SKM-1 treated with dmso at 0.1 percent for 144 hours (cell line): Measurements from ENCODE around the gene IFNA21.
"Not testable (repeated sequence)": the region's sequence is repeated elsewhere in the genome, so short reads cannot be mapped to it uniquely, and the experiment has no call there.

Experiments
- DNase-seq: peaks from one replicate; lab custom pipeline; 2025; ENCODE audit not compliant: unreplicated experiment; lab: John Stamatoyannopoulos, UW

Gene IFNA21

DNA sequence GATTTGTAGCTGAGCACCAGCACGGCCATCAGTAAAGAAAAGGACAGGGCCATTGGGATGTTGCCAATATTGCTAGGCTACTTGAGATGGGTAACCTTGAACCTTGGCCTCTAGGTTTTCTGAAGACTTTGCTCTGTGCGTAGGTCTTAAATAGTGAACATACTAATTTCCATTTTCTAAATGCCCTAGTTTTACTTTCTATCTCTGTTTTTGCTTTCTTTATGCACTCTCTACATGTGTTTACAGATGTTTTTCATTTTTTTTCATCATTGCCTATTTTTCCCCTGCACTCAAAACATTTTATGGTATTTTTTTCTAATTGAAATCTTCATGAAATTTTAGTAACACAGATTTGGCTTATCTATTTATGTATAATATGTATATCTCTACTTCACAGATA is at the start of gene IFNA21:
Gene IFNA21 (minus strand): TSS at position 101 of the 400 bp plus-strand sequence. CDS start 48 bp downstream, at position 53.
- DNase-seq = not testable (repeated sequence)

- DNase-seq = peak; percentile 51
Measured at GRCh38 chr9:21213411-21214326, 47.2 kb upstream of the IFNA21 start.

DNA sequence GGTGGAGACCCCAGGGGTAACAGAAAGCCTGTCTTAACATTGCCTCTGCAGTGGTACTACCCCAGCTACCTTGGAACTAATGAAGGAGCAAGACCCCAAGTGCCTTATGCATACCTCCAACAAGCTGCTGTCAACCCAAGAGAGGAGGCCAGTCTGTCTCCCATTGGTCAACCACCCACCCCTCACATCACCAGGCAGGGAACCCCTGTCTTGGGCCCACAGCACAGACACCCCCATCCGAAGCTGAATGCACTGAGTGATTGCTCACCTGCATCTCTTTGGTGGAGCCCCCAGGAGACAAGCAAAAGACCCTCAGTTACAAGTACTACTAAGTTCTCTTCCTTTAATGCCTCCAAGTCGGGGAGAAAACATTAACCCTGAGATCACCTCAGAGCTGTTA is 45.7 kb upstream of the IFNA21 start:
- not testable (repeated sequence) for DNase-seq

- not testable (repeated sequence) for DNase-seq
Measured at GRCh38 chr9:21210782-21211181, 44.3 kb upstream of the IFNA21 start.

GRCh38 chr9:21210311-21210710 is 43.9 kb upstream of the IFNA21 start:
- no peak for DNase-seq

DNA sequence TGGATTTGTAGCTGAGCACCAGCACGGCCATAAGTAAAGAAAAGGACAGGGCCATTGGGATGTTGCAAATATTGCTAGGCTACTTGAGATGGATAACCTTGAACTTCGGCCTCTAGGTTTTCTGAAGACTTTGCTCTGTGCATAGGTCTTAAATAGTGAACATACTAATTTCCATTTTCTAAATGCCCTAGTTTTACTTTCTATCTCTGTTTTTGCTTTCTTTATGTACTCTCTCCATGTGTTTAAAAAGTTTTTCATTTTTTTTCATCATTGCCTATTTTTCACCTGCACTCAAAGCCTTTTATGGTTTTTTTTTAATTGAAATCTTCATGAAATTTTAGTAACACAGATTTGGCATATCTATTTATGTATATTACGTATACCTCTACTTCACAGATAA is 40.6 kb upstream of the IFNA21 start, which contains the start of gene IFNA10:
Gene IFNA10 (minus strand): TSS at position 101 of the 400 bp plus-strand sequence. CDS start 46 bp downstream, at position 55.
- not testable (repeated sequence) for DNase-seq

GRCh38 chr9:21205204-21205603 is 38.7 kb upstream of the IFNA21 start:
- no peak for DNase-seq

DNA sequence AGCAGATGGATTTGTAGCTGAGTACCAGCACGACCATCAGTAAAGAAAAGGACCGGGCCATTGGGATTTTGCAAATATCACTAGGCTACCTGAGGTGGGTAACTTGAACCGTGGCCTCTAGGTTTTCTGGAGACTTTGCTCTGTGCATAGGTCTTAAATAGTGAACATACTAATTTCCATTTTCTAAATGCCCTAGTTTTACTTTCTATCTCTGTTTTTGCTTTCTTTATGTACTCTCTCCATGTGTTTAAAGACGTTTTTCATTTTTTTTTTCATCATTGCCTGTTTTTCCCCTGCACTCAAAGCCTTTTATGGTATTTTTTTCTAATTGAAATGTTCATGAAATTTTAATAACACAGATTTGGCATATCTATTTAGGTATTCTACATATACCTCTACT is 35.6 kb upstream of the IFNA21 start, which contains the start of gene IFNA7:
Gene IFNA7 (minus strand): TSS at position 101 of the 400 bp plus-strand sequence. CDS start 40 bp downstream, at position 61.
- not testable (repeated sequence) for DNase-seq

- peak; percentile 56 for DNase-seq
Measured at GRCh38 chr9:21194867-21195776, 28.7 kb upstream of the IFNA21 start.

DNA sequence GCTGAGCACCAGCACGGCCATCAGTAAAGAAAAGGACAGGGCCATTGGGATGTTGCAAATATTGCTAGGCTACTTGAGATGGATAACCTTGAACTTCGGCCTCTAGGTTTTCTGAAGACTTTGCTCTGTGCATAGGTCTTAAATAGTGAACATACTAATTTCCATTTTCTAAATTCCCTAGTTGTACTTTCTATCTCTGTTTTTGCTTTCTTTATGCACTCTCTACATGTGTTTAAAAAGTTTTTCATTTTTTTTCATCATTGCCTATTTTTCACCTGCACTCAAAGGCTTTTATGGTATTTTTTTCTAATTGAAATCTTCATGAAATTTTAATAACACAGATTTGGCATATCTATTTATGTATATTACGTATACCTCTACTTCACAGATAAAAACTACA is 21.0 kb upstream of the IFNA21 start, which contains the start of gene IFNA4:
Gene IFNA4 (minus strand): TSS at position 101 of the 400 bp plus-strand sequence. CDS start 56 bp downstream, at position 45.
- not testable (repeated sequence) for DNase-seq

- peak; percentile 70 for DNase-seq
Measured at GRCh38 chr9:21182810-21183736, 16.6 kb upstream of the IFNA21 start.

DNA sequence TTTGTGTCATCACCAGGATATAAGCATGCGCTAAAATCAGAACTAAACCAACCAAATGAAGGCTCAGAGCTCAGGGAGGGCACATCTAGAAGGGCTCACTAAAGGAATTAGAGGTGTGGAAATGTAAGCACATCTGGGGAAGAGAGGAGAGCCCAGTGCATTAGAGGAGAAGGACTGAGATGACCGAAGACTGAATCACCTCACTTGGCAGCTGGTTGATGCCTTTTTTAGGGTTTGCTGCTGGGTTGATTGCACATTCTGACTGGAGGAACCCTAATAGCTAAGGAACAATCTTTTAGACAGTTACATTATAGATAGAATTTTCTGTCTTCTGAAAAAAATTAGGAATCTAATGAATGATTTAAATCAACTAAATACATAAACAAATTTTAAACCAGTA is 8.2 kb upstream of the IFNA21 start:
- no peak for DNase-seq

- DNase-seq = no peak
Measured at GRCh38 chr9:21172156-21172555, 5.7 kb upstream of the IFNA21 start.

GRCh38 chr9:21171351-21171750 is 4.9 kb upstream of the IFNA21 start:
- no peak for DNase-seq

- DNase-seq = no peak
Measured at GRCh38 chr9:21165516-21165915, 944 bp downstream of the IFNA21 start.

DNA sequence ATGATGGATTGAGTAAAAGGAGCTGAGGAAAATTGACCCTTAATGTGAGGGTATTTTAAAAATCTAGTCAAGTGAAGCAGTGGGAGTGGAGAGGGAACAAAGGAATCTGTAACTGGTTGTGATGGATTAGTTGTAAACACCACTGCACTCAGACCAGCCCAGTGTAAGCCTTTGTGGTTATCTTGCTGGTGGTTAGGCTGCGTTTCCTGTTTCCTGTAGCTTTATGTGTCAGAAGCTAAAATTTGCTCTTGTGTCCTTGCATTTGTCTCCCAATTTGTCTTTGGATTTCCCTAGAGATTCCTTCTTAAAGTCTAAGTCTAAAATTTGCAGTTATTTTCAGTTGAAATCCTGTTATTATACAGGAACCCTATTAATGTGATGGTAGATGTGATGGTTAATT is 6.3 kb downstream of the IFNA21 start:
- DNase-seq = peak; percentile 75

- DNase-seq = no peak
Measured at GRCh38 chr9:21155501-21155900, 11.0 kb downstream of the IFNA21 start.

DNA sequence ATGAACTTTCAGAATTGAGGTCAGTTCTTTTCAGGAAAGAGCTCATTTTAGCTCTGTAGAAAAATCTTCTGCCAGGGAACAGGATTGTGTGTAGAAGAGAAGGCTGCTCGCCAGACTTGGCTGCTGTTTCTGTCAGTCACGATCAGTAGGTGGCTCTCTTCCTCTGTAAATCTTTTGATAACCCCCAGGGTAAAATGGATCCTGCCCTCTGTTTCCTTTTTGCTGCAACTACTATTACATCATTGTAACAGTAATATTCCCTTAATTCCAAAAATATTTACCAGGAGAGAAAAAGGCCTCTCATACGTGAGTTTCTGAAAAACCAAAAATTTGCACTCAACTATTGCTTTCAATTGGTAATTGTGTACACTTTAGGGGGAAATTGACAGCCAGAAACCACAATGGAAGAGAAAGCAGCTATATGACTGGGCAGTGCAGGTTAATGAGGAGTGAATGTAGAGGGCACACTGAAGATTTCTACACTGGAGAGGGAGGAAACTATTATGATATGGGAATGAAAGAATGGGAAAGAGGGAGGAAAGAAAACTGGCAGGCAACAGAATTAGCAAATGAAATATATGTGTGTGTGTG is 12.3 kb downstream of the IFNA21 start:
- peak; percentile 22 for DNase-seq

GRCh38 chr9:21153336-21154017 is 13.0 kb downstream of the IFNA21 start:
- DNase-seq = peak; percentile 18
